ENCODE measurements around the gene WDR70.

WDR70 gene

GRCh38 chr5:37570597-37570996 is 191.5 kb downstream of the WDR70 start:
- TF ChIP-seq, protein P1, sequence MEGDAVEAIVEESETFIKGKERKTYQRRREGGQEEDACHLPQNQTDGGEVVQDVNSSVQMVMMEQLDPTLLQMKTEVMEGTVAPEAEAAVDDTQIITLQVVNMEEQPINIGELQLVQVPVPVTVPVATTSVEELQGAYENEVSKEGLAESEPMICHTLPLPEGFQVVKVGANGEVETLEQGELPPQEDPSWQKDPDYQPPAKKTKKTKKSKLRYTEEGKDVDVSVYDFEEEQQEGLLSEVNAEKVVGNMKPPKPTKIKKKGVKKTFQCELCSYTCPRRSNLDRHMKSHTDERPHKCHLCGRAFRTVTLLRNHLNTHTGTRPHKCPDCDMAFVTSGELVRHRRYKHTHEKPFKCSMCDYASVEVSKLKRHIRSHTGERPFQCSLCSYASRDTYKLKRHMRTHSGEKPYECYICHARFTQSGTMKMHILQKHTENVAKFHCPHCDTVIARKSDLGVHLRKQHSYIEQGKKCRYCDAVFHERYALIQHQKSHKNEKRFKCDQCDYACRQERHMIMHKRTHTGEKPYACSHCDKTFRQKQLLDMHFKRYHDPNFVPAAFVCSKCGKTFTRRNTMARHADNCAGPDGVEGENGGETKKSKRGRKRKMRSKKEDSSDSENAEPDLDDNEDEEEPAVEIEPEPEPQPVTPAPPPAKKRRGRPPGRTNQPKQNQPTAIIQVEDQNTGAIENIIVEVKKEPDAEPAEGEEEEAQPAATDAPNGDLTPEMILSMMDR (IDR thresholded peaks at IDR 0.05), result no peak

DNA sequence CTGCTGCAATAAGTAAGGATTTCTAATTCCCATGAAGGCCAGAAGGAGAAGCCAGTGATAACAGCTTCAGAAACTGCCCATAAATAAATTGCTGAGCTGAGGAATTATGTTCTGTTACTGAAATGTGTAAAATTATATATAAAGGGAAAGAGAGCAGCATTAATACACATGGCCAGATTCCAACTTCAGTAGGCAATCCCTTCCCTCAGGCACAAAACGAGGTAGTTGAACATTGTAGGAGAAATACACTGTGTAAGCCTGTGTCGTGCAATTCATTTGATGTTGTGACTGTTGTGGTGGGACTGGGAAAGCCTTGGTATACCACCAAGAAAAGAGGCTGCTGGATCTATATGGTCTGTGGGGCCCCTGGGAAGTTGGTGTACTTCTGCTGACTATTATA is 192.9 kb downstream of the WDR70 start:
- TF ChIP-seq, protein P1 (IDR thresholded peaks at IDR 0.05), result no peak

GRCh38 chr5:37575541-37576489 is 196.7 kb downstream of the WDR70 start:
- TF ChIP-seq, protein P1 (IDR thresholded peaks at IDR 0.05), result no peak

DNA sequence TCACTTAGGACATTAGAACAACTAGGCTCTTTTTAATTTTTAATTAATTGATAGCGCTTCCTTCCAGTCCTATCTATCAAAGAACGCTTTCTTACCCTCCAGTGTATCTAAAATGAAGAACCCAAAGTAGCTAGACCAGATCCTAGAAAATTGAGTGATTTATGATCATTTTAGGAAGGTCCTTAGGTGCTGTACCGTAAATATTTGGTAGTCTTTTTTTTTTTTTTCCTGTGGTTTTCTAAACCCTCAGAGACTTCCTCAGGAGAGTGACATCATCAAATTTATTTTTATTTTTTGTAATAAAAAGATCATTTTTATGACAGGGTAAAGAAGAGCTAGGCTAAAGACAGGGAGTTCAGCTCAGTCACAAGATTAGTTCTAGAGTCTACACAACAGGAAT is 197.4 kb downstream of the WDR70 start:
- TF ChIP-seq, protein P1 (IDR thresholded peaks at IDR 0.05), result no peak

- TF ChIP-seq, protein P1 (IDR thresholded peaks at IDR 0.05), result no peak
These were observed 199.1 kb downstream of the WDR70 start for GRCh38 chr5:37578176-37578575.

DNA sequence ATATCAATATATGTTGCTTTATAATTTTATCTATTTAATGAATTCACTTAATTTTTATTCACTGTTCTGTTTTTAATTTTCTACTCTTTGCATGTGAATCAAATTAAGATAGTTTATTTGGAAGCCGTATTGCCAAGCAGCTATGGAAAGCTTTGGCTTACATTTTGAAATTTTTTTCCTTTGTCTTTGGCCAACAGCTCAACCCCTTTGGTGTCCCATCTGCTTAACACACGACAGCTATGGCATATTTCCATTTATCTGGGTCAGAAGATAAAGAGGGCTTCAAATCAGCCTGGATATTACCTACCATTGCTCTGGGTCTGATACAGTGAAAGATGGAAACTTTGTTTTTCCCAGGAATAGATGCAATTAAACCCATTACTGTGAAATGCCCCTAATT is 201.0 kb downstream of the WDR70 start:
- TF ChIP-seq, protein P1 (IDR thresholded peaks at IDR 0.05), result no peak

- TF ChIP-seq, protein P1 (IDR thresholded peaks at IDR 0.05), result no peak
These were observed 203.1 kb downstream of the WDR70 start for GRCh38 chr5:37582202-37582601.

Data from LNCAP (cell line).